Activated CD8-positive, alpha-beta memory T cell treated with anti-CD3 and anti-CD28 coated beads, Interleukin-2, amount 50 U/mL, for 1 hour (primary cell): ENCODE data around the gene SMOC2.

Experiments
- DNase-seq: peaks from one replicate; pipeline ENCODE4 v3.0.0-alpha.2; 2020; ENCODE audit errors: extremely low read depth

The SMOC2 gene

GRCh38 chr6:168709991-168710390, 269.0 kb downstream of the SMOC2 start:
- no peak for DNase-seq

- DNase-seq, result no peak
Measured at GRCh38 chr6:168711049-168711640, 270.2 kb downstream of the SMOC2 start.

- DNase-seq, result no peak
Measured at GRCh38 chr6:168711666-168712300, 270.8 kb downstream of the SMOC2 start.

GRCh38 chr6:168712993-168713392, 272.0 kb downstream of the SMOC2 start:
- no peak for DNase-seq

- no peak for DNase-seq
Measured at GRCh38 chr6:168713839-168714238, 272.9 kb downstream of the SMOC2 start.

GRCh38 chr6:168714547-168715260, 273.7 kb downstream of the SMOC2 start:
- no peak for DNase-seq

- DNase-seq, result no peak
Measured at GRCh38 chr6:168715643-168716481, 274.9 kb downstream of the SMOC2 start.

GRCh38 chr6:168716581-168716980, 275.6 kb downstream of the SMOC2 start:
- DNase-seq, result no peak

GRCh38 chr6:168717491-168717890, 276.5 kb downstream of the SMOC2 start:
- no peak for DNase-seq
